ENCODE data around the gene JARID2. TPM values are rescaled to one million over a fixed set of nuclear protein-coding genes. Genes with fewer than 3 reads are reported as not detected.

JARID2 gene
- total and polyA plus RNA-seq, 2 of the 13 experiments (the other 11 are each of a cell fraction or from before 2014, with no cell fraction given): 7.5 to 10.3 TPM

- Histone ChIP-seq H3K9me3 (ENCODE audit: low read length) (no peaks in the 10 kb centered on the region), H3K9ac (ENCODE audit: insufficient read depth, low read depth, low read length) (no peak overlapping the region), H3K36me3 (replicated peaks in 1 of 2; ENCODE audit: control insufficient read depth in 1 of 2, insufficient read depth in 2 of 2, low read length in 2 of 2) (no peaks in the 10 kb centered on the region), H3K4me2 (ENCODE audit: low read depth, low read length) (no peak overlapping the region), H3K4me1 (ENCODE audit: insufficient read depth, low read length) (peaks cover 48% of the 10 kb centered on the region), H3K27me3 (ENCODE audit: control insufficient read depth in 1 of 2, insufficient read depth in 2 of 2, low read length in 2 of 2) (no peaks in the 10 kb centered on the region), H3K27ac (ENCODE audit: extremely low read length, insufficient read depth, low read length) (no peak overlapping the region), H3K4me3 (replicated peaks in 1 of 3; ENCODE audit: insufficient read depth in 1 of 3, low read depth in 2 of 3, low read length in 3 of 3) (no peak overlapping the region), H4K20me1 (ENCODE audit: insufficient read depth, low read length) (peaks cover 22% of the 10 kb centered on the region; the same call in 1 of the 2 replicates), H3K79me2 (ENCODE audit: insufficient read depth, low read length) (peaks cover 4% of the 10 kb centered on the region), H2AFZ (ENCODE audit: low read length) (no peak overlapping the region)
- DNase-seq (ENCODE audit: low spot score) (no peak), FAIRE-seq (no peak), ATAC-seq (no peak)
- POLR2A ChIA-PET: no interaction called here
- no TSS peak for BruUV-seq (replicated peaks)
- TF ChIP-seq, protein P1, sequence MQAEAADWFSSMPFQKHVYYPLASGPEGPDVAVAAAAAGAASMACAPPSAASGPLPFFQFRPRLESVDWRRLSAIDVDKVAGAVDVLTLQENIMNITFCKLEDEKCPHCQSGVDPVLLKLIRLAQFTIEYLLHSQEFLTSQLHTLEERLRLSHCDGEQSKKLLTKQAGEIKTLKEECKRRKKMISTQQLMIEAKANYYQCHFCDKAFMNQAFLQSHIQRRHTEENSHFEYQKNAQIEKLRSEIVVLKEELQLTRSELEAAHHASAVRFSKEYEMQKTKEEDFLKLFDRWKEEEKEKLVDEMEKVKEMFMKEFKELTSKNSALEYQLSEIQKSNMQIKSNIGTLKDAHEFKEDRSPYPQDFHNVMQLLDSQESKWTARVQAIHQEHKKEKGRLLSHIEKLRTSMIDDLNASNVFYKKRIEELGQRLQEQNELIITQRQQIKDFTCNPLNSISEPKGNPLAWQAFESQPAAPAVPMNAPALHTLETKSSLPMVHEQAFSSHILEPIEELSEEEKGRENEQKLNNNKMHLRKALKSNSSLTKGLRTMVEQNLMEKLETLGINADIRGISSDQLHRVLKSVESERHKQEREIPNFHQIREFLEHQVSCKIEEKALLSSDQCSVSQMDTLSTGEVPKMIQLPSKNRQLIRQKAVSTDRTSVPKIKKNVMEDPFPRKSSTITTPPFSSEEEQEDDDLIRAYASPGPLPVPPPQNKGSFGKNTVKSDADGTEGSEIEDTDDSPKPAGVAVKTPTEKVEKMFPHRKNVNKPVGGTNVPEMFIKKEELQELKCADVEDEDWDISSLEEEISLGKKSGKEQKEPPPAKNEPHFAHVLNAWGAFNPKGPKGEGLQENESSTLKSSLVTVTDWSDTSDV (CRISPR knock-in tag; IDR thresholded peaks at IDR 0.05): no peak
- peak; percentile 20; the same call in 1 of the 2 replicates for TF ChIP-seq RFX3 (CRISPR knock-in tag; IDR thresholded peaks at IDR 0.05)
- peak; percentile 31; the same call in 1 of the 2 replicates for TF ChIP-seq RFX1 (IDR thresholded peaks at IDR 0.05)
- TF ChIP-seq HOXA5 (CRISPR knock-in tag; IDR thresholded peaks at IDR 0.05): no peak
- no peak for TF ChIP-seq GFI1 (CRISPR knock-in tag; IDR thresholded peaks at IDR 0.05; ENCODE audit: borderline replicate concordance)
- CTCF ChIA-PET (ENCODE audit: low intra/inter-chr PET ratio, low total read pairs): no interaction called here
- in situ Hi-C loops (cut with HindIII; ENCODE audit: extremely low pct_ligation_motif_present, low pct_unique_long_range_greater_than_20kb) (no loop called here), intact Hi-C loops (cut with micrococcal nuclease; ENCODE audit: unreplicated experiment) (no loop called here)
- WGBS (ENCODE audit: low lambda C conversion rate): 96% methylated on average over 5 of the region's 5 CpGs
Measured at GRCh38 chr6:15427331-15428070, 181.6 kb downstream of the JARID2 start.

Measured in HepG2 (cell line).